HepG2 (cell line): Measurements from ENCODE around the gene DHX36. TPM values are rescaled to one million over a fixed set of nuclear protein-coding genes. Genes with fewer than 3 reads are reported as not detected.

Experiments
- ATAC-seq: fragments of 200-7000 bp; cut with Tn5 transposase; 3 replicates; pipeline ENCODE4 v1.9.1; 2020; ENCODE audit warnings: mild to moderate bottlenecking, moderate library complexity
- BruUV-seq: library from RNA; stranded (reverse); fragments of 400-500 nt; replicated peaks from 2 replicates; lab custom pipeline; 2021; lab: Mats Ljungman, UMichigan
- CTCF ChIA-PET: fragments of 300-600 bp; formaldehyde crosslinking; extraction: SDS; loops from one replicate; lab custom pipeline; 2021; ENCODE audit warnings: low total read pairs, inconsistent platforms, low intra/inter-chr PET ratio; lab: Yijun Ruan, JAX
- POLR2A ChIA-PET: fragments of 350-600 bp; sonication (Branson Sonifier 250); formaldehyde crosslinking; loops from one replicate; lab custom pipeline; 2020; ENCODE audit warnings: antibody characterized with exemption, inconsistent platforms; lab: Yijun Ruan, JAX
- DNase-seq: peaks from one replicate; pipeline ENCODE4 v3.0.0-alpha.2; 2015; ENCODE audit warnings: low spot score
- FAIRE-seq: peaks from 3 replicates; lab custom pipeline; 2011; peaks lifted over from hg19 to GRCh38; lab: Jason Lieb, UNC
- H2AFZ ChIP-seq: one replicate; pipeline ENCODE4 v1.6.1; 2011; ENCODE audit warnings: low read length, inconsistent platforms
- H3K27ac ChIP-seq: fragments of 300-600 bp; 3 replicates; pipeline ENCODE4 v1.8.0; 2011; ENCODE audit warnings: mixed run types, mild to moderate bottlenecking, mixed read lengths, low read length, inconsistent platforms; ENCODE audit not compliant: insufficient read depth; ENCODE audit errors: extremely low read length
- H3K27me3 ChIP-seq, 2 experiments: fragments of 200-600 bp in 1 of 2; 2 replicates in 1 of 2; 3 replicates in 1 of 2; pipeline versions ENCODE4 v1.6.0 to v1.8.0; 2011; ENCODE audit warnings: low read length in 2 of 2, mild to moderate bottlenecking in 2 of 2, moderate library complexity in 2 of 2, inconsistent platforms in 1 of 2; ENCODE audit not compliant: insufficient read depth in 2 of 2, control insufficient read depth in 1 of 2
- H3K36me3 ChIP-seq, 2 experiments: fragments of 200-600 bp in 1 of 2; replicated peaks in 1 of 2; 2 replicates in 1 of 2; 3 replicates in 1 of 2; pipeline versions ENCODE4 v1.5.1 to v1.8.0; 2011; ENCODE audit warnings: low read length in 2 of 2, inconsistent platforms in 1 of 2; ENCODE audit not compliant: insufficient read depth in 2 of 2, control insufficient read depth in 1 of 2
- H3K4me1 ChIP-seq: 2 replicates; pipeline ENCODE4 v1.5.1; 2012; ENCODE audit warnings: low read length, inconsistent platforms; ENCODE audit not compliant: insufficient read depth
- H3K4me2 ChIP-seq: 2 replicates; pipeline ENCODE4 v1.6.0; 2011; ENCODE audit warnings: low read depth, low read length, inconsistent platforms
- H3K4me3 ChIP-seq, 3 experiments: fragments of 200-600 bp in 1 of 3; sonication (generic), shearing (Covaris generic) in 1 of 3; replicated peaks in 1 of 3; 2 replicates each; pipeline ENCODE4 v1.5.1; 2011 to 2016; ENCODE audit warnings: low read length in 3 of 3, inconsistent platforms in 2 of 3, low read depth in 2 of 3, mild to moderate bottlenecking in 2 of 3, control low read depth in 1 of 3, mixed read lengths in 1 of 3; ENCODE audit not compliant: insufficient read depth in 1 of 3
- H3K79me2 ChIP-seq: one replicate; pipeline ENCODE4 v1.6.1; 2011; ENCODE audit warnings: low read length, inconsistent platforms; ENCODE audit not compliant: insufficient read depth
- H3K9ac ChIP-seq: 2 replicates; pipeline ENCODE4 v1.6.0; 2011; ENCODE audit warnings: mild to moderate bottlenecking, low read depth, low read length, inconsistent platforms; ENCODE audit not compliant: insufficient read depth
- H3K9me3 ChIP-seq: 2 replicates; pipeline ENCODE4 v1.5.1; 2012; ENCODE audit warnings: mild to moderate bottlenecking, low read length
- H4K20me1 ChIP-seq: 2 replicates; pipeline ENCODE4 v1.6.0; 2011; ENCODE audit warnings: inconsistent platforms, mild to moderate bottlenecking, low read length, moderate library complexity; ENCODE audit not compliant: insufficient read depth
- ARHGAP35 ChIP-seq: sonication (generic); formaldehyde crosslinking; IDR thresholded peaks from 2 replicates; pipeline ENCODE4 v1.9.0; 2022; ENCODE audit warnings: mild to moderate bottlenecking, inconsistent platforms, moderate library complexity, missing genetic modification reagents, borderline replicate concordance
- DPF2 ChIP-seq: sonication (generic); formaldehyde crosslinking; IDR thresholded peaks from 2 replicates; pipeline ENCODE4 v1.4.0; 2020; ENCODE audit warnings: mild to moderate bottlenecking, low read depth, missing genetic modification reagents, borderline replicate concordance
- FOXP4 ChIP-seq: sonication (generic); formaldehyde crosslinking; IDR thresholded peaks from 2 replicates; pipeline ENCODE4 v1.4.0; 2020; ENCODE audit warnings: missing genetic modification reagents
- NCOA5 ChIP-seq: sonication (generic); formaldehyde crosslinking; IDR thresholded peaks from 2 replicates; pipeline ENCODE4 v1.4.0; 2020; ENCODE audit warnings: missing genetic modification reagents
- PBX3 ChIP-seq: sonication (generic); formaldehyde crosslinking; IDR thresholded peaks from 2 replicates; pipeline ENCODE4 v1.8.1; 2023; ENCODE audit warnings: missing genetic modification reagents, inconsistent platforms, borderline replicate concordance
- POLR2G ChIP-seq: fragments of 200-400 bp; formaldehyde crosslinking; IDR thresholded peaks from 2 replicates; pipeline ENCODE4 v1.6.1; 2018; ENCODE audit warnings: mild to moderate bottlenecking, low read depth, low read length, moderate library complexity
- TAF1 ChIP-seq: sonication (generic); formaldehyde crosslinking; IDR thresholded peaks from 2 replicates; pipeline ENCODE4 v1.4.0; 2020; ENCODE audit warnings: missing genetic modification reagents
- XBP1 ChIP-seq: sonication (generic); formaldehyde crosslinking; IDR thresholded peaks from 2 replicates; pipeline ENCODE4 v1.5.0; 2020; ENCODE audit warnings: missing genetic modification reagents
- ZFAT ChIP-seq: sonication (generic); formaldehyde crosslinking; conservative IDR thresholded peaks from 2 replicates; pipeline ENCODE4 v1.8.1; 2023; ENCODE audit warnings: missing genetic modification reagents, inconsistent platforms
- ZNF350 ChIP-seq: sonication (generic); formaldehyde crosslinking; IDR thresholded peaks from 2 replicates; pipeline ENCODE4 v1.4.0; 2020; ENCODE audit warnings: mild to moderate bottlenecking, low read depth, missing genetic modification reagents, borderline replicate concordance
- ZNF562 ChIP-seq: sonication (generic); formaldehyde crosslinking; IDR thresholded peaks from 2 replicates; pipeline ENCODE4 v1.8.0; 2022; ENCODE audit warnings: missing genetic modification reagents, borderline replicate concordance
- ZXDC ChIP-seq: sonication (generic); formaldehyde crosslinking; IDR thresholded peaks from 2 replicates; pipeline ENCODE4 v1.5.0; 2020; ENCODE audit warnings: mild to moderate bottlenecking, missing genetic modification reagents
- WGBS: methylation state at CpG from one replicate; pipeline ENCODE4 v1.1.6; 2017; ENCODE audit warnings: low lambda C conversion rate; 5-methylcytosine and 5-hydroxymethylcytosine counted together
- in situ Hi-C: cut with HindIII; loops from 2 replicates; pipeline ENCODE4 v1.10.0; 2017; ENCODE audit warnings: low pct_unique_long_range_greater_than_20kb; ENCODE audit not compliant: extremely low pct_ligation_motif_present
- intact Hi-C: fragments of 100-400 bp; cut with micrococcal nuclease; formaldehyde crosslinking; loops from one replicate; pipeline ENCODE4 v1.10.0; 2022; ENCODE audit not compliant: unreplicated experiment
- polyA plus RNA-seq, 8 experiments: library from polyadenylated mRNA; depleted of rRNA in 3 of 8; stranded (reverse) in 7 of 8; unstranded in 1 of 8; fragments of >200 nt; fragmentation: Illumina TruSeq in 4 of 8; extraction: Trizol in 4 of 8; gene quantifications; 2 replicates each; pipeline versions ENCODE4 v1.2.1 to v1.2.3, GENCODE V29; 2011 to 2016; ENCODE audit warnings: low read depth in 4 of 8, missing spikeins in 1 of 8, mixed read lengths in 1 of 8; ENCODE audit not compliant: insufficient read depth in 1 of 8
- total RNA-seq, 5 experiments: library from RNA; depleted of rRNA; stranded (reverse); fragments of >200 nt; fragmentation: Illumina TruSeq; extraction: Trizol; gene quantifications; 2 replicates each; pipeline ENCODE4 v1.2.3, GENCODE V29; 2016; ENCODE audit warnings: low read depth in 1 of 5

DHX36 gene
- total and polyA plus RNA-seq, 2 of the 13 experiments (the other 11 are each of a cell fraction or from before 2014, with no cell fraction given) = 30.3 to 44.2 TPM

GRCh38 chr3:154273381-154273780, 50.9 kb downstream of the DHX36 start:
- FAIRE-seq = no peak
- Histone ChIP-seq H3K27me3 (no peaks in the 10 kb centered on the region), H3K36me3 (peaks cover 11 to 34% of the 10 kb centered on the region in 2 experiments), H3K27ac (no peak overlapping the region), H3K4me1 (no peaks in the 10 kb centered on the region), H3K4me3 (no peak overlapping the region), H3K4me2 (no peak overlapping the region), H3K79me2 (no peaks in the 10 kb centered on the region), H3K9me3 (no peaks in the 10 kb centered on the region), H3K9ac (no peak overlapping the region), H4K20me1 (no peaks in the 10 kb centered on the region), H2AFZ (no peak overlapping the region)
- ATAC-seq = no peak
- POLR2A ChIA-PET = no interaction called here
- intact Hi-C loops (no loop called here), in situ Hi-C loops (no loop called here)
- BruUV-seq = no TSS peak
- no peak for DNase-seq
- TF ChIP-seq PBX3 (CRISPR knock-in tag) (no peak), ZFAT (no peak), POLR2G (no peak), ZNF350 (no peak), DPF2 (CRISPR knock-in tag) (no peak), ARHGAP35 (CRISPR knock-in tag) (no peak), TAF1 (no peak), FOXP4 (CRISPR knock-in tag) (no peak), ZNF562 (CRISPR knock-in tag) (no peak), ZXDC (CRISPR knock-in tag) (no peak), XBP1 (CRISPR knock-in tag) (no peak), NCOA5 (CRISPR knock-in tag) (no peak)
- 83% methylated on average over 2 of the region's 2 CpGs for WGBS
- CTCF ChIA-PET = no interaction called here
